ENCODE data around the gene ZNRF2. TPM values are rescaled to one million over a fixed set of nuclear protein-coding genes. Genes with fewer than 3 reads are reported as not detected.

ZNRF2 gene
- total and polyA plus RNA-seq, 2 of the 13 experiments (the other 11 are each of a cell fraction or from before 2014, with no cell fraction given) = 3.5 to 7.7 TPM

DNA sequence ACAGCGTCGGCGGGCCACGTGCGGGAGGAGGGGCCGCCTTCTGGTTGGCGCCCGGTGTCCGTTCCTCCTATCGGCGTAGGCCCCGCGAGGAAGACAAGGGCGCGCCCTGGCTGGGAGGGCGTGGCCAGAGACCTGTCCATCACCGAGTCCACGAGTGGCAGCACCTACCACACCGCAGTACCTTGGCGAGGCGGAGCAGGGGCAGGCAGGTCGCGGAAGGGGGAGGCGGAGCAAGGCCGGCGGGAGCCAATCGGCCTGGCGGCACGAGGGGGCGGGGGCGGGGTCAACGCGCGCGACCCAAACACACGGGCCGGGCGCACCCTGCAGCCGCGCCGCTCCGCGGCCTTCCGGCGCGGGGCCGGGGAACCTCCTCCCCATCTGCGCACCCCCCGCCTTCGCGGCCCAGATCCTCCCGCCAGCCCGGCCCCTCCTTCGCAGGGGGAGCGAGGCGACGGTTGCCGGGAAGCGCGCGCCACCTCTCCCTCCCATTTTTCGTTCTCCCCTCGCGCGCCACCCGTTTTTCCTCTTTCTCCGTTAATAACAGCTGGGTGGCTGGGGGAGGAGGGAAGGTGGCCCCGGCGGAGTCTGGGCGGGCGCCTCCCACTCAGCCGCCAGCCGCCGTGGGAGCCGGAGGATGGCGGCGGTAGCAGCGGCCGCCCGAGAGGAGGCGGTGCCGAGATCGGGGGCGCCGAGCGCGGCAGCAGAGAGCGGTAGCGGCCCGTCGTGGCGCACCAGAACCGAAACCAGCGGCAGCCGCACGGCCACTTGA, at the start of gene ZNRF2 (continued):
- TF ChIP-seq HDAC1 (CRISPR knock-in tag; IDR thresholded peaks at IDR 0.05) = 0 out of 2 replicates have a peak, but pooled peaks have one; percentile 38
- TF ChIP-seq ONECUT2 (CRISPR knock-in tag; IDR thresholded peaks at IDR 0.05) = no peak
- TF ChIP-seq ARNT2 (CRISPR knock-in tag; IDR thresholded peaks at IDR 0.05; ENCODE audit: low read depth) = peak; percentile 90
- TF ChIP-seq, protein P1, sequence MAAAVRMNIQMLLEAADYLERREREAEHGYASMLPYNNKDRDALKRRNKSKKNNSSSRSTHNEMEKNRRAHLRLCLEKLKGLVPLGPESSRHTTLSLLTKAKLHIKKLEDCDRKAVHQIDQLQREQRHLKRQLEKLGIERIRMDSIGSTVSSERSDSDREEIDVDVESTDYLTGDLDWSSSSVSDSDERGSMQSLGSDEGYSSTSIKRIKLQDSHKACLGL (CRISPR knock-in tag; IDR thresholded peaks at IDR 0.05) = peak; percentile 97
- TF ChIP-seq SMAD1 (CRISPR knock-in tag; IDR thresholded peaks at IDR 0.05; ENCODE audit: borderline replicate concordance, low read depth) = peak; percentile 74; the same call in 1 of the 2 replicates
- TF ChIP-seq, protein P2, sequence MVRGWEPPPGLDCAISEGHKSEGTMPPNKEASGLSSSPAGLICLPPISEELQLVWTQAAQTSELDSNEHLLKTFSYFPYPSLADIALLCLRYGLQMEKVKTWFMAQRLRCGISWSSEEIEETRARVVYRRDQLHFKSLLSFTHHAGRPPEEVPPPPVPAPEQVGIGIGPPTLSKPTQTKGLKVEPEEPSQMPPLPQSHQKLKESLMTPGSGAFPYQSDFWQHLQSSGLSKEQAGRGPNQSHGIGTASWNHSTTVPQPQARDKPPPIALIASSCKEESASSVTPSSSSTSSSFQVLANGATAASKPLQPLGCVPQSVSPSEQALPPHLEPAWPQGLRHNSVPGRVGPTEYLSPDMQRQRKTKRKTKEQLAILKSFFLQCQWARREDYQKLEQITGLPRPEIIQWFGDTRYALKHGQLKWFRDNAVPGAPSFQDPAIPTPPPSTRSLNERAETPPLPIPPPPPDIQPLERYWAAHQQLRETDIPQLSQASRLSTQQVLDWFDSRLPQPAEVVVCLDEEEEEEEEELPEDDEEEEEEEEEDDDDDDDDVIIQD (CRISPR knock-in tag; IDR thresholded peaks at IDR 0.05; ENCODE audit: low read depth) = peak; percentile 82
- TF ChIP-seq, protein P3, sequence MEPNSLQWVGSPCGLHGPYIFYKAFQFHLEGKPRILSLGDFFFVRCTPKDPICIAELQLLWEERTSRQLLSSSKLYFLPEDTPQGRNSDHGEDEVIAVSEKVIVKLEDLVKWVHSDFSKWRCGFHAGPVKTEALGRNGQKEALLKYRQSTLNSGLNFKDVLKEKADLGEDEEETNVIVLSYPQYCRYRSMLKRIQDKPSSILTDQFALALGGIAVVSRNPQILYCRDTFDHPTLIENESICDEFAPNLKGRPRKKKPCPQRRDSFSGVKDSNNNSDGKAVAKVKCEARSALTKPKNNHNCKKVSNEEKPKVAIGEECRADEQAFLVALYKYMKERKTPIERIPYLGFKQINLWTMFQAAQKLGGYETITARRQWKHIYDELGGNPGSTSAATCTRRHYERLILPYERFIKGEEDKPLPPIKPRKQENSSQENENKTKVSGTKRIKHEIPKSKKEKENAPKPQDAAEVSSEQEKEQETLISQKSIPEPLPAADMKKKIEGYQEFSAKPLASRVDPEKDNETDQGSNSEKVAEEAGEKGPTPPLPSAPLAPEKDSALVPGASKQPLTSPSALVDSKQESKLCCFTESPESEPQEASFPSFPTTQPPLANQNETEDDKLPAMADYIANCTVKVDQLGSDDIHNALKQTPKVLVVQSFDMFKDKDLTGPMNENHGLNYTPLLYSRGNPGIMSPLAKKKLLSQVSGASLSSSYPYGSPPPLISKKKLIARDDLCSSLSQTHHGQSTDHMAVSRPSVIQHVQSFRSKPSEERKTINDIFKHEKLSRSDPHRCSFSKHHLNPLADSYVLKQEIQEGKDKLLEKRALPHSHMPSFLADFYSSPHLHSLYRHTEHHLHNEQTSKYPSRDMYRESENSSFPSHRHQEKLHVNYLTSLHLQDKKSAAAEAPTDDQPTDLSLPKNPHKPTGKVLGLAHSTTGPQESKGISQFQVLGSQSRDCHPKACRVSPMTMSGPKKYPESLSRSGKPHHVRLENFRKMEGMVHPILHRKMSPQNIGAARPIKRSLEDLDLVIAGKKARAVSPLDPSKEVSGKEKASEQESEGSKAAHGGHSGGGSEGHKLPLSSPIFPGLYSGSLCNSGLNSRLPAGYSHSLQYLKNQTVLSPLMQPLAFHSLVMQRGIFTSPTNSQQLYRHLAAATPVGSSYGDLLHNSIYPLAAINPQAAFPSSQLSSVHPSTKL (CRISPR knock-in tag; IDR thresholded peaks at IDR 0.05) = peak; percentile 45; the same call in 1 of the 2 replicates
- TF ChIP-seq TGIF2 (CRISPR knock-in tag; IDR thresholded peaks at IDR 0.05) = peak; percentile 96
- peak; percentile 97 for TF ChIP-seq SAP130 (CRISPR knock-in tag; IDR thresholded peaks at IDR 0.05; ENCODE audit: low read depth)
- TF ChIP-seq ZKSCAN1 (IDR thresholded peaks at IDR 0.05; ENCODE audit: low read length) = no peak
- TF ChIP-seq NONO (IDR thresholded peaks at IDR 0.05) = no peak
- 0 out of 2 replicates have a peak, but pooled peaks have one; percentile 60 for TF ChIP-seq NONO (CRISPR knock-in tag; conservative IDR thresholded peaks at IDR 0.05)
- TF ChIP-seq, protein P4, sequence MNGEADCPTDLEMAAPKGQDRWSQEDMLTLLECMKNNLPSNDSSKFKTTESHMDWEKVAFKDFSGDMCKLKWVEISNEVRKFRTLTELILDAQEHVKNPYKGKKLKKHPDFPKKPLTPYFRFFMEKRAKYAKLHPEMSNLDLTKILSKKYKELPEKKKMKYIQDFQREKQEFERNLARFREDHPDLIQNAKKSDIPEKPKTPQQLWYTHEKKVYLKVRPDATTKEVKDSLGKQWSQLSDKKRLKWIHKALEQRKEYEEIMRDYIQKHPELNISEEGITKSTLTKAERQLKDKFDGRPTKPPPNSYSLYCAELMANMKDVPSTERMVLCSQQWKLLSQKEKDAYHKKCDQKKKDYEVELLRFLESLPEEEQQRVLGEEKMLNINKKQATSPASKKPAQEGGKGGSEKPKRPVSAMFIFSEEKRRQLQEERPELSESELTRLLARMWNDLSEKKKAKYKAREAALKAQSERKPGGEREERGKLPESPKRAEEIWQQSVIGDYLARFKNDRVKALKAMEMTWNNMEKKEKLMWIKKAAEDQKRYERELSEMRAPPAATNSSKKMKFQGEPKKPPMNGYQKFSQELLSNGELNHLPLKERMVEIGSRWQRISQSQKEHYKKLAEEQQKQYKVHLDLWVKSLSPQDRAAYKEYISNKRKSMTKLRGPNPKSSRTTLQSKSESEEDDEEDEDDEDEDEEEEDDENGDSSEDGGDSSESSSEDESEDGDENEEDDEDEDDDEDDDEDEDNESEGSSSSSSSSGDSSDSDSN (CRISPR knock-in tag; IDR thresholded peaks at IDR 0.05) = peak; percentile 95
- peak; percentile 76; the same call in 1 of the 2 replicates for TF ChIP-seq ZSCAN31 (CRISPR knock-in tag; IDR thresholded peaks at IDR 0.05; ENCODE audit: low read depth)
- TF ChIP-seq ZNF670 (CRISPR knock-in tag; IDR thresholded peaks at IDR 0.05; ENCODE audit: borderline replicate concordance) = peak; percentile 81; the same call in 1 of the 2 replicates
- TF ChIP-seq ZFP36L1 (CRISPR knock-in tag; IDR thresholded peaks at IDR 0.05) = no peak
- peak; percentile 26 for TF ChIP-seq TEAD3 (CRISPR knock-in tag; optimal IDR thresholded peaks at IDR 0.05; ENCODE audit: borderline replicate concordance)
- TF ChIP-seq KDM5B (CRISPR knock-in tag; IDR thresholded peaks at IDR 0.05; ENCODE audit: borderline replicate concordance) = peak; percentile 58; the same call in 1 of the 2 replicates
- peak; percentile 87 for TF ChIP-seq KLF12 (CRISPR knock-in tag; IDR thresholded peaks at IDR 0.05; ENCODE audit: borderline replicate concordance)
- peak; percentile 49; the same call in 1 of the 2 replicates for TF ChIP-seq HIVEP1 (CRISPR knock-in tag; IDR thresholded peaks at IDR 0.05)
- TF ChIP-seq ZSCAN21 (CRISPR knock-in tag; IDR thresholded peaks at IDR 0.05; ENCODE audit: borderline replicate concordance) = peak; percentile 77; the same call in 1 of the 2 replicates
- no peak for TF ChIP-seq AGO1 (IDR thresholded peaks at IDR 0.05; ENCODE audit: low read depth, low read length, poor library complexity, severe bottlenecking)

Data from HepG2 (cell line).